ENCODE results near the gene STX16.

DNA sequence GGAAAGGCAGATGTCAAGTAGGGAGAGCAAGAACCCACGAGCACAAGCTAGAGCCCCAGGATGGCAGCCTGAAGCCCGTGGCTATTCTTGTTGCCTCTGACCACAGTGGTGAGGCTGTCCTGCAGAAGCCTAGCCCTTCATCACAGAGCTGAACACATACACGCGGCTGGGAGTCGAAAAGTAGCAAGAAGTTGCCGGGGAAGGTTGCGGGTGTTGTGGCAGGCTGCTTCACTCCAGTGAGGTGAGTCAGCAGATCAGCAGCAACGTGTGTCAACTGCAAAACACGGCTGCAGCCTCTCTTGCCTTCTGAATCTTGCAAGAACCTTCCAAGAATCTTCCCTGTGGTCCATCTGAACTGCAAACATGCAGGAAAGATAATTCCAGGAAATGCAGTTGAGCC is 10.6 kb upstream of the STX16 start:
- TF ChIP-seq, protein P1, sequence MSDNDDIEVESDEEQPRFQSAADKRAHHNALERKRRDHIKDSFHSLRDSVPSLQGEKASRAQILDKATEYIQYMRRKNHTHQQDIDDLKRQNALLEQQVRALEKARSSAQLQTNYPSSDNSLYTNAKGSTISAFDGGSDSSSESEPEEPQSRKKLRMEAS (CRISPR knock-in tag; IDR thresholded peaks at IDR 0.05) = no peak
- TF ChIP-seq TEAD4 (CRISPR knock-in tag; IDR thresholded peaks at IDR 0.05) = no peak
- TF ChIP-seq, protein P2, sequence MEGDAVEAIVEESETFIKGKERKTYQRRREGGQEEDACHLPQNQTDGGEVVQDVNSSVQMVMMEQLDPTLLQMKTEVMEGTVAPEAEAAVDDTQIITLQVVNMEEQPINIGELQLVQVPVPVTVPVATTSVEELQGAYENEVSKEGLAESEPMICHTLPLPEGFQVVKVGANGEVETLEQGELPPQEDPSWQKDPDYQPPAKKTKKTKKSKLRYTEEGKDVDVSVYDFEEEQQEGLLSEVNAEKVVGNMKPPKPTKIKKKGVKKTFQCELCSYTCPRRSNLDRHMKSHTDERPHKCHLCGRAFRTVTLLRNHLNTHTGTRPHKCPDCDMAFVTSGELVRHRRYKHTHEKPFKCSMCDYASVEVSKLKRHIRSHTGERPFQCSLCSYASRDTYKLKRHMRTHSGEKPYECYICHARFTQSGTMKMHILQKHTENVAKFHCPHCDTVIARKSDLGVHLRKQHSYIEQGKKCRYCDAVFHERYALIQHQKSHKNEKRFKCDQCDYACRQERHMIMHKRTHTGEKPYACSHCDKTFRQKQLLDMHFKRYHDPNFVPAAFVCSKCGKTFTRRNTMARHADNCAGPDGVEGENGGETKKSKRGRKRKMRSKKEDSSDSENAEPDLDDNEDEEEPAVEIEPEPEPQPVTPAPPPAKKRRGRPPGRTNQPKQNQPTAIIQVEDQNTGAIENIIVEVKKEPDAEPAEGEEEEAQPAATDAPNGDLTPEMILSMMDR (IDR thresholded peaks at IDR 0.05) = no peak
- no peak for TF ChIP-seq ZBTB21 (CRISPR knock-in tag; IDR thresholded peaks at IDR 0.05; ENCODE audit: borderline replicate concordance)
- TF ChIP-seq, protein P3, sequence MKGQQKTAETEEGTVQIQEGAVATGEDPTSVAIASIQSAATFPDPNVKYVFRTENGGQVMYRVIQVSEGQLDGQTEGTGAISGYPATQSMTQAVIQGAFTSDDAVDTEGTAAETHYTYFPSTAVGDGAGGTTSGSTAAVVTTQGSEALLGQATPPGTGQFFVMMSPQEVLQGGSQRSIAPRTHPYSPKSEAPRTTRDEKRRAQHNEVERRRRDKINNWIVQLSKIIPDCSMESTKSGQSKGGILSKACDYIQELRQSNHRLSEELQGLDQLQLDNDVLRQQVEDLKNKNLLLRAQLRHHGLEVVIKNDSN (CRISPR knock-in tag; IDR thresholded peaks at IDR 0.05) = no peak
- TF ChIP-seq, protein P4, sequence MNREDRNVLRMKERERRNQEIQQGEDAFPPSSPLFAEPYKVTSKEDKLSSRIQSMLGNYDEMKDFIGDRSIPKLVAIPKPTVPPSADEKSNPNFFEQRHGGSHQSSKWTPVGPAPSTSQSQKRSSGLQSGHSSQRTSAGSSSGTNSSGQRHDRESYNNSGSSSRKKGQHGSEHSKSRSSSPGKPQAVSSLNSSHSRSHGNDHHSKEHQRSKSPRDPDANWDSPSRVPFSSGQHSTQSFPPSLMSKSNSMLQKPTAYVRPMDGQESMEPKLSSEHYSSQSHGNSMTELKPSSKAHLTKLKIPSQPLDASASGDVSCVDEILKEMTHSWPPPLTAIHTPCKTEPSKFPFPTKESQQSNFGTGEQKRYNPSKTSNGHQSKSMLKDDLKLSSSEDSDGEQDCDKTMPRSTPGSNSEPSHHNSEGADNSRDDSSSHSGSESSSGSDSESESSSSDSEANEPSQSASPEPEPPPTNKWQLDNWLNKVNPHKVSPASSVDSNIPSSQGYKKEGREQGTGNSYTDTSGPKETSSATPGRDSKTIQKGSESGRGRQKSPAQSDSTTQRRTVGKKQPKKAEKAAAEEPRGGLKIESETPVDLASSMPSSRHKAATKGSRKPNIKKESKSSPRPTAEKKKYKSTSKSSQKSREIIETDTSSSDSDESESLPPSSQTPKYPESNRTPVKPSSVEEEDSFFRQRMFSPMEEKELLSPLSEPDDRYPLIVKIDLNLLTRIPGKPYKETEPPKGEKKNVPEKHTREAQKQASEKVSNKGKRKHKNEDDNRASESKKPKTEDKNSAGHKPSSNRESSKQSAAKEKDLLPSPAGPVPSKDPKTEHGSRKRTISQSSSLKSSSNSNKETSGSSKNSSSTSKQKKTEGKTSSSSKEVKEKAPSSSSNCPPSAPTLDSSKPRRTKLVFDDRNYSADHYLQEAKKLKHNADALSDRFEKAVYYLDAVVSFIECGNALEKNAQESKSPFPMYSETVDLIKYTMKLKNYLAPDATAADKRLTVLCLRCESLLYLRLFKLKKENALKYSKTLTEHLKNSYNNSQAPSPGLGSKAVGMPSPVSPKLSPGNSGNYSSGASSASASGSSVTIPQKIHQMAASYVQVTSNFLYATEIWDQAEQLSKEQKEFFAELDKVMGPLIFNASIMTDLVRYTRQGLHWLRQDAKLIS (CRISPR knock-in tag; IDR thresholded peaks at IDR 0.05; ENCODE audit: borderline replicate concordance) = no peak
- TF ChIP-seq, protein P5, sequence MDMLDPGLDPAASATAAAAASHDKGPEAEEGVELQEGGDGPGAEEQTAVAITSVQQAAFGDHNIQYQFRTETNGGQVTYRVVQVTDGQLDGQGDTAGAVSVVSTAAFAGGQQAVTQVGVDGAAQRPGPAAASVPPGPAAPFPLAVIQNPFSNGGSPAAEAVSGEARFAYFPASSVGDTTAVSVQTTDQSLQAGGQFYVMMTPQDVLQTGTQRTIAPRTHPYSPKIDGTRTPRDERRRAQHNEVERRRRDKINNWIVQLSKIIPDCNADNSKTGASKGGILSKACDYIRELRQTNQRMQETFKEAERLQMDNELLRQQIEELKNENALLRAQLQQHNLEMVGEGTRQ (CRISPR knock-in tag; IDR thresholded peaks at IDR 0.05) = no peak
- TF ChIP-seq, protein P6, sequence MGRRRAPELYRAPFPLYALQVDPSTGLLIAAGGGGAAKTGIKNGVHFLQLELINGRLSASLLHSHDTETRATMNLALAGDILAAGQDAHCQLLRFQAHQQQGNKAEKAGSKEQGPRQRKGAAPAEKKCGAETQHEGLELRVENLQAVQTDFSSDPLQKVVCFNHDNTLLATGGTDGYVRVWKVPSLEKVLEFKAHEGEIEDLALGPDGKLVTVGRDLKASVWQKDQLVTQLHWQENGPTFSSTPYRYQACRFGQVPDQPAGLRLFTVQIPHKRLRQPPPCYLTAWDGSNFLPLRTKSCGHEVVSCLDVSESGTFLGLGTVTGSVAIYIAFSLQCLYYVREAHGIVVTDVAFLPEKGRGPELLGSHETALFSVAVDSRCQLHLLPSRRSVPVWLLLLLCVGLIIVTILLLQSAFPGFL (CRISPR knock-in tag; IDR thresholded peaks at IDR 0.05; ENCODE audit: borderline replicate concordance) = no peak
- TF ChIP-seq CREB1 (CRISPR knock-in tag; IDR thresholded peaks at IDR 0.05) = no peak
- no peak for TF ChIP-seq ESRRA (CRISPR knock-in tag; IDR thresholded peaks at IDR 0.05; ENCODE audit: borderline replicate concordance)
- TF ChIP-seq NR2C2 (CRISPR knock-in tag; IDR thresholded peaks at IDR 0.05) = no peak
- TF ChIP-seq ZNF121 (CRISPR knock-in tag; IDR thresholded peaks at IDR 0.05) = no peak

Data from WTC11 (cell line).